ENCODE data around the gene NME7. TPM values are rescaled to one million over a fixed set of nuclear protein-coding genes. Genes with fewer than 3 reads are reported as not detected.

Gene NME7
- total and polyA plus RNA-seq, 2 experiments from 2014 or later: 39.1 to 48.5 TPM

DNA sequence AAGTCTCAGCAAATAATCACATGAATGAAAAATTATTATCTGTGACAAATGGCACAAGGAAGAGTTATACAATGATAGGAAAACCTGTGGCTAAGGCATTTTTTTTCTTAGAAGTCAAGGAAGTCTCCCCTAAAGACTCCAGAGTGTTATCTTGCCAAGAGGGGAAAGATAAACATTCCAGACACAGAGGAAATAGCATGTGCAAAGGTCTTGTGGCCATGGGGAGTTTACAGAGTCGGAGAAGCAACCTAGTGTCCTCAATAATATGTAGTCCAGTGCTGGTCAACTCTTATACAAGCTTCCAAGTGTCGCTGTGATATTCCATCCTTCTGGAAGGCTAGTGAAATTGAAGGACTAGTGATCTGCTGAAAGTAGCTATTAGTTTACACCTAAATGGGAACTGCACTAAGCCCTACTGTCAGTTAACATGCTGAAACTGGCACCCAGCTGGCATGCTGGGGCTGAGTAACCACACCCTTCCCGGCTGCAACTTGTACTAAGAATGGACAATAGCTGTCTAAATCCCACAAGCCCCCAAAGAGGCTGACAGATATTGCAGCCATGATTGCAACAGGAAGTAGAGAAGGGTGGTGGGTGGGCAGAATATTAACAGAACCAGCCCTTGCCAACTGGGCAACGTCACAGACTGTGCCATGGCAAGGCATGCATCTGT is 272.6 kb downstream of the NME7 start:
- Histone ChIP-seq H3K4me1 (ENCODE audit: insufficient read depth) (0 out of 2 replicates have a peak, but pooled peaks cover 3% of the 10 kb centered on the region), H2AFZ (no peak overlapping the region), H3K36me3 (ENCODE audit: insufficient read depth) (no peaks in the 10 kb centered on the region), H3K27ac (ENCODE audit: low read depth) (no peak overlapping the region), H3K4me3 (no peak overlapping the region), H3K9me2 (ENCODE audit: insufficient read depth) (no peaks in the 10 kb centered on the region), H3K27me3 (ENCODE audit: insufficient read depth) (no peaks in the 10 kb centered on the region), H3K79me2 (replicated peaks; ENCODE audit: insufficient read depth) (no peaks in the 10 kb centered on the region), H3F3A (replicated peaks; ENCODE audit: low read depth) (no peaks in the 10 kb centered on the region), H3K4me2 (no peak overlapping the region), H4K20me1 (replicated peaks; ENCODE audit: insufficient read depth) (no peaks in the 10 kb centered on the region)
- no peaks in the 10 kb centered on the region for H3K9me3 Mint-ChIP-seq
- H3K36me3 Mint-ChIP-seq (ENCODE audit: low read depth): no peaks in the 10 kb centered on the region
- no peak overlapping the region for H3K27ac Mint-ChIP-seq
- peaks cover 8% of the 10 kb centered on the region for H3K4me1 Mint-ChIP-seq
- H3K27me3 Mint-ChIP-seq (ENCODE audit: insufficient read depth, low read depth, poor library complexity): peaks cover 2% of the 10 kb centered on the region
- no peak for DNase-seq (ENCODE audit: low spot score)
- TF ChIP-seq EZH2phosphoT487 (IDR thresholded peaks at IDR 0.05; ENCODE audit: unreplicated experiment) (no peak), JUNB (IDR thresholded peaks at IDR 0.05; ENCODE audit: unreplicated experiment) (no peak), CREB1 (CRISPR knock-in tag; IDR thresholded peaks at IDR 0.05; ENCODE audit: low read depth) (no peak), ZNF114 (CRISPR knock-in tag; IDR thresholded peaks at IDR 0.05) (no peak), EZH2 (IDR thresholded peaks at IDR 0.05; ENCODE audit: low read depth, unreplicated experiment) (no peak), NANOG (IDR thresholded peaks at IDR 0.05; ENCODE audit: borderline replicate concordance) (no peak), STAT1 (IDR thresholded peaks at IDR 0.05; ENCODE audit: unreplicated experiment) (no peak), POLR2AphosphoS5 (IDR thresholded peaks at IDR 0.05; ENCODE audit: low read depth) (no peak), ZNF331 (CRISPR knock-in tag; IDR thresholded peaks at IDR 0.05; ENCODE audit: low read depth) (no peak)
- TF ChIP-seq, protein P1, sequence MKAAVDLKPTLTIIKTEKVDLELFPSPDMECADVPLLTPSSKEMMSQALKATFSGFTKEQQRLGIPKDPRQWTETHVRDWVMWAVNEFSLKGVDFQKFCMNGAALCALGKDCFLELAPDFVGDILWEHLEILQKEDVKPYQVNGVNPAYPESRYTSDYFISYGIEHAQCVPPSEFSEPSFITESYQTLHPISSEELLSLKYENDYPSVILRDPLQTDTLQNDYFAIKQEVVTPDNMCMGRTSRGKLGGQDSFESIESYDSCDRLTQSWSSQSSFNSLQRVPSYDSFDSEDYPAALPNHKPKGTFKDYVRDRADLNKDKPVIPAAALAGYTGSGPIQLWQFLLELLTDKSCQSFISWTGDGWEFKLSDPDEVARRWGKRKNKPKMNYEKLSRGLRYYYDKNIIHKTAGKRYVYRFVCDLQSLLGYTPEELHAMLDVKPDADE (IDR thresholded peaks at IDR 0.05): no peak
- TF ChIP-seq, protein P2, sequence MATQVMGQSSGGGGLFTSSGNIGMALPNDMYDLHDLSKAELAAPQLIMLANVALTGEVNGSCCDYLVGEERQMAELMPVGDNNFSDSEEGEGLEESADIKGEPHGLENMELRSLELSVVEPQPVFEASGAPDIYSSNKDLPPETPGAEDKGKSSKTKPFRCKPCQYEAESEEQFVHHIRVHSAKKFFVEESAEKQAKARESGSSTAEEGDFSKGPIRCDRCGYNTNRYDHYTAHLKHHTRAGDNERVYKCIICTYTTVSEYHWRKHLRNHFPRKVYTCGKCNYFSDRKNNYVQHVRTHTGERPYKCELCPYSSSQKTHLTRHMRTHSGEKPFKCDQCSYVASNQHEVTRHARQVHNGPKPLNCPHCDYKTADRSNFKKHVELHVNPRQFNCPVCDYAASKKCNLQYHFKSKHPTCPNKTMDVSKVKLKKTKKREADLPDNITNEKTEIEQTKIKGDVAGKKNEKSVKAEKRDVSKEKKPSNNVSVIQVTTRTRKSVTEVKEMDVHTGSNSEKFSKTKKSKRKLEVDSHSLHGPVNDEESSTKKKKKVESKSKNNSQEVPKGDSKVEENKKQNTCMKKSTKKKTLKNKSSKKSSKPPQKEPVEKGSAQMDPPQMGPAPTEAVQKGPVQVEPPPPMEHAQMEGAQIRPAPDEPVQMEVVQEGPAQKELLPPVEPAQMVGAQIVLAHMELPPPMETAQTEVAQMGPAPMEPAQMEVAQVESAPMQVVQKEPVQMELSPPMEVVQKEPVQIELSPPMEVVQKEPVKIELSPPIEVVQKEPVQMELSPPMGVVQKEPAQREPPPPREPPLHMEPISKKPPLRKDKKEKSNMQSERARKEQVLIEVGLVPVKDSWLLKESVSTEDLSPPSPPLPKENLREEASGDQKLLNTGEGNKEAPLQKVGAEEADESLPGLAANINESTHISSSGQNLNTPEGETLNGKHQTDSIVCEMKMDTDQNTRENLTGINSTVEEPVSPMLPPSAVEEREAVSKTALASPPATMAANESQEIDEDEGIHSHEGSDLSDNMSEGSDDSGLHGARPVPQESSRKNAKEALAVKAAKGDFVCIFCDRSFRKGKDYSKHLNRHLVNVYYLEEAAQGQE (IDR thresholded peaks at IDR 0.05; ENCODE audit: unreplicated experiment): no peak
- TF ChIP-seq, protein P3, sequence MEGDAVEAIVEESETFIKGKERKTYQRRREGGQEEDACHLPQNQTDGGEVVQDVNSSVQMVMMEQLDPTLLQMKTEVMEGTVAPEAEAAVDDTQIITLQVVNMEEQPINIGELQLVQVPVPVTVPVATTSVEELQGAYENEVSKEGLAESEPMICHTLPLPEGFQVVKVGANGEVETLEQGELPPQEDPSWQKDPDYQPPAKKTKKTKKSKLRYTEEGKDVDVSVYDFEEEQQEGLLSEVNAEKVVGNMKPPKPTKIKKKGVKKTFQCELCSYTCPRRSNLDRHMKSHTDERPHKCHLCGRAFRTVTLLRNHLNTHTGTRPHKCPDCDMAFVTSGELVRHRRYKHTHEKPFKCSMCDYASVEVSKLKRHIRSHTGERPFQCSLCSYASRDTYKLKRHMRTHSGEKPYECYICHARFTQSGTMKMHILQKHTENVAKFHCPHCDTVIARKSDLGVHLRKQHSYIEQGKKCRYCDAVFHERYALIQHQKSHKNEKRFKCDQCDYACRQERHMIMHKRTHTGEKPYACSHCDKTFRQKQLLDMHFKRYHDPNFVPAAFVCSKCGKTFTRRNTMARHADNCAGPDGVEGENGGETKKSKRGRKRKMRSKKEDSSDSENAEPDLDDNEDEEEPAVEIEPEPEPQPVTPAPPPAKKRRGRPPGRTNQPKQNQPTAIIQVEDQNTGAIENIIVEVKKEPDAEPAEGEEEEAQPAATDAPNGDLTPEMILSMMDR (conservative IDR thresholded peaks at IDR 0.05; ENCODE audit: low read depth in 2 of 2): no peak
- TF ChIP-seq, protein P4, sequence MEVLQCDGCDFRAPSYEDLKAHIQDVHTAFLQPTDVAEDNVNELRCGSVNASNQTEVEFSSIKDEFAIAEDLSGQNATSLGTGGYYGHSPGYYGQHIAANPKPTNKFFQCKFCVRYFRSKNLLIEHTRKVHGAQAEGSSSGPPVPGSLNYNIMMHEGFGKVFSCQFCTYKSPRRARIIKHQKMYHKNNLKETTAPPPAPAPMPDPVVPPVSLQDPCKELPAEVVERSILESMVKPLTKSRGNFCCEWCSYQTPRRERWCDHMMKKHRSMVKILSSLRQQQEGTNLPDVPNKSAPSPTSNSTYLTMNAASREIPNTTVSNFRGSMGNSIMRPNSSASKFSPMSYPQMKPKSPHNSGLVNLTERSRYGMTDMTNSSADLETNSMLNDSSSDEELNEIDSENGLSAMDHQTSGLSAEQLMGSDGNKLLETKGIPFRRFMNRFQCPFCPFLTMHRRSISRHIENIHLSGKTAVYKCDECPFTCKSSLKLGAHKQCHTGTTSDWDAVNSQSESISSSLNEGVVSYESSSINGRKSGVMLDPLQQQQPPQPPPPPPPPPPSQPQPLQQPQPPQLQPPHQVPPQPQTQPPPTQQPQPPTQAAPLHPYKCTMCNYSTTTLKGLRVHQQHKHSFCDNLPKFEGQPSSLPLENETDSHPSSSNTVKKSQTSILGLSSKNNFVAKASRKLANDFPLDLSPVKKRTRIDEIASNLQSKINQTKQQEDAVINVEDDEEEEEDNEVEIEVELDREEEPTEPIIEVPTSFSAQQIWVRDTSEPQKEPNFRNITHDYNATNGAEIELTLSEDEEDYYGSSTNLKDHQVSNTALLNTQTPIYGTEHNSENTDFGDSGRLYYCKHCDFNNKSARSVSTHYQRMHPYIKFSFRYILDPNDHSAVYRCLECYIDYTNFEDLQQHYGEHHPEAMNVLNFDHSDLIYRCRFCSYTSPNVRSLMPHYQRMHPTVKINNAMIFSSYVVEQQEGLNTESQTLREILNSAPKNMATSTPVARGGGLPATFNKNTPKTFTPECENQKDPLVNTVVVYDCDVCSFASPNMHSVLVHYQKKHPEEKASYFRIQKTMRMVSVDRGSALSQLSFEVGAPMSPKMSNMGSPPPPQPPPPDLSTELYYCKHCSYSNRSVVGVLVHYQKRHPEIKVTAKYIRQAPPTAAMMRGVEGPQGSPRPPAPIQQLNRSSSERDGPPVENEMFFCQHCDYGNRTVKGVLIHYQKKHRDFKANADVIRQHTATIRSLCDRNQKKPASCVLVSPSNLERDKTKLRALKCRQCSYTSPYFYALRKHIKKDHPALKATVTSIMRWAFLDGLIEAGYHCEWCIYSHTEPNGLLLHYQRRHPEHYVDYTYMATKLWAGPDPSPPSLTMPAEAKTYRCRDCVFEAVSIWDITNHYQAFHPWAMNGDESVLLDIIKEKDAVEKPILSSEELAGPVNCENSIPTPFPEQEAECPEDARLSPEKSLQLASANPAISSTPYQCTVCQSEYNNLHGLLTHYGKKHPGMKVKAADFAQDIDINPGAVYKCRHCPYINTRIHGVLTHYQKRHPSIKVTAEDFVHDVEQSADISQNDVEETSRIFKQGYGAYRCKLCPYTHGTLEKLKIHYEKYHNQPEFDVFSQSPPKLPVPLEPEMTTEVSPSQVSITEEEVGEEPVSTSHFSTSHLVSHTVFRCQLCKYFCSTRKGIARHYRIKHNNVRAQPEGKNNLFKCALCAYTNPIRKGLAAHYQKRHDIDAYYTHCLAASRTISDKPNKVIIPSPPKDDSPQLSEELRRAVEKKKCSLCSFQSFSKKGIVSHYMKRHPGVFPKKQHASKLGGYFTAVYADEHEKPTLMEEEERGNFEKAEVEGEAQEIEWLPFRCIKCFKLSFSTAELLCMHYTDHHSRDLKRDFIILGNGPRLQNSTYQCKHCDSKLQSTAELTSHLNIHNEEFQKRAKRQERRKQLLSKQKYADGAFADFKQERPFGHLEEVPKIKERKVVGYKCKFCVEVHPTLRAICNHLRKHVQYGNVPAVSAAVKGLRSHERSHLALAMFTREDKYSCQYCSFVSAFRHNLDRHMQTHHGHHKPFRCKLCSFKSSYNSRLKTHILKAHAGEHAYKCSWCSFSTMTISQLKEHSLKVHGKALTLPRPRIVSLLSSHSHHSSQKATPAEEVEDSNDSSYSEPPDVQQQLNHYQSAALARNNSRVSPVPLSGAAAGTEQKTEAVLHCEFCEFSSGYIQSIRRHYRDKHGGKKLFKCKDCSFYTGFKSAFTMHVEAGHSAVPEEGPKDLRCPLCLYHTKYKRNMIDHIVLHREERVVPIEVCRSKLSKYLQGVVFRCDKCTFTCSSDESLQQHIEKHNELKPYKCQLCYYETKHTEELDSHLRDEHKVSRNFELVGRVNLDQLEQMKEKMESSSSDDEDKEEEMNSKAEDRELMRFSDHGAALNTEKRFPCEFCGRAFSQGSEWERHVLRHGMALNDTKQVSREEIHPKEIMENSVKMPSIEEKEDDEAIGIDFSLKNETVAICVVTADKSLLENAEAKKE (CRISPR knock-in tag; IDR thresholded peaks at IDR 0.05): no peak
- H3K4me3 Mint-ChIP-seq: no peak overlapping the region
- no peak for ATAC-seq
